ENCODE measurements around the gene RASGRP2.

DNA sequence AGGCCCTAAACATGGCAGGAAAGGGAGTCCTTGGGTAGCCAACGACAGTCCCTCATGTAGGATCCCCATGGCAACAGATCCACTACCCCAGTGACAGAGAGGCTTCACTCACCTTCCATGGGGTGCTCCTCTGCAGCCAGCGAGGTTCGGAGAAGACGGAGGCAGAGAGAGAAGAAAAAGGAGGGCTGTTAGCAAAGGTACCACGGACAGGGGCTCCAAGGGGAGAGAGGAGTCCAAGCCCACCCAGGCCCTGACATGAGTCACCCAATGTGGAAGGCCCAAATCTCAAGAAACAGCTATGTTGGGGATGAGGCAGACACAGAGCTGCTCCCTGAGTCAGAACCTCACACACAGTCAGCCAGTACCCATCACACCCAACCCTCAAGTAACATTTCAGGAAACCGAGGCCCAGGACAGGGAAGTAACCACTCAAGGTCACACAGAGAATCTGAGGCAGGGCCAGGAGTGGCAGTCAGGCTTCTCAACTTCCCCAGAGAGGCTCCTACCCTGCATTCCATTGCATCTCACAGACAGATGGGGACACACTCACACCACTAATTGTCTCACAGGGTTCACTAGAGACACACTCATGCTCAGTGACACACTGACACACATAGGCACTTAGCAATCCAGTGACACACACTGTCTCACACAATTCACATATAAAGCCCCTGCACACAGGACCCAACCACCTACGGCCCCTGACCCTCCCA, 46.1 kb downstream of the RASGRP2 start:
- no peak for TF ChIP-seq POLR2AphosphoS5 (IDR thresholded peaks at IDR 0.05; ENCODE audit: low read depth, low read length)
- no peak for TF ChIP-seq POLR2A (IDR thresholded peaks at IDR 0.05; ENCODE audit: low read depth, low read length)
- TF ChIP-seq TAF1 (IDR thresholded peaks at IDR 0.05; ENCODE audit: low read depth, low read length), result no peak
- TF ChIP-seq PAX5 (IDR thresholded peaks at IDR 0.05; ENCODE audit: insufficient read depth, low read length, severe bottlenecking), result no peak
- TF ChIP-seq POU2F2 (IDR thresholded peaks at IDR 0.05; ENCODE audit: low read depth, low read length), result no peak
- no peak for TF ChIP-seq SPI1 (IDR thresholded peaks at IDR 0.05; ENCODE audit: low read depth, low read length)
